BE2C (cell line): ENCODE results near the gene RXRA.

Source experiments
- DNase-seq: peaks from one replicate; pipeline ENCODE4 v3.0.0-alpha.2; 2020
- H3K27me3 ChIP-seq: fragments of 250-450 bp; sonication (Bioruptor Pico); 2 replicates; pipeline ENCODE4 v1.5.1; 2020; ENCODE audit warnings: mild to moderate bottlenecking
- H3K36me3 ChIP-seq: fragments of 250-450 bp; sonication (Bioruptor Pico); 2 replicates; pipeline ENCODE4 v1.5.1; 2020; ENCODE audit warnings: mild to moderate bottlenecking
- H3K4me1 ChIP-seq: fragments of 250-450 bp; sonication (Bioruptor Pico); 2 replicates; pipeline ENCODE4 v1.5.1; 2020
- H3K4me3 ChIP-seq: 2 replicates; pipeline ENCODE4 v1.5.1; 2011; ENCODE audit warnings: low read depth, low read length
- H3K9me3 ChIP-seq: fragments of 250-450 bp; sonication (Bioruptor Pico); 2 replicates; pipeline ENCODE4 v1.5.1; 2020
- CTCF ChIP-seq: IDR thresholded peaks from 2 replicates; pipeline ENCODE4 v1.5.1; 2012; ENCODE audit warnings: mild to moderate bottlenecking, low read depth, low read length

RXRA gene

GRCh38 chr9:134459573-134459972 is 133.3 kb downstream of the RXRA start:
- Histone ChIP-seq H3K4me3 (no peak overlapping the region), H3K4me1 (peaks cover 5% of the 10 kb centered on the region), H3K27me3 (no peaks in the 10 kb centered on the region), H3K36me3 (no peaks in the 10 kb centered on the region), H3K9me3 (no peaks in the 10 kb centered on the region)
- no peak for DNase-seq
- no peak for TF ChIP-seq CTCF

- Histone ChIP-seq H3K36me3 (no peaks in the 10 kb centered on the region), H3K4me3 (no peak overlapping the region), H3K4me1 (peaks cover 5% of the 10 kb centered on the region), H3K27me3 (no peaks in the 10 kb centered on the region), H3K9me3 (no peaks in the 10 kb centered on the region)
- no peak for DNase-seq
- no peak for TF ChIP-seq CTCF
Observed at GRCh38 chr9:134460206-134460605, 134.0 kb downstream of the RXRA start.

GRCh38 chr9:134460896-134461295 is 134.6 kb downstream of the RXRA start:
- Histone ChIP-seq H3K4me3 (no peak overlapping the region), H3K4me1 (peaks cover 5% of the 10 kb centered on the region), H3K36me3 (no peaks in the 10 kb centered on the region), H3K9me3 (no peaks in the 10 kb centered on the region), H3K27me3 (no peaks in the 10 kb centered on the region)
- TF ChIP-seq CTCF = no peak
- no peak for DNase-seq

- Histone ChIP-seq H3K36me3 (no peaks in the 10 kb centered on the region), H3K4me3 (no peak overlapping the region), H3K9me3 (no peaks in the 10 kb centered on the region), H3K27me3 (no peaks in the 10 kb centered on the region), H3K4me1 (peaks cover 4% of the 10 kb centered on the region)
- no peak for TF ChIP-seq CTCF
- no peak for DNase-seq
Observed at GRCh38 chr9:134461426-134461982, 135.2 kb downstream of the RXRA start.

GRCh38 chr9:134462318-134462717 is 136.1 kb downstream of the RXRA start:
- H3K4me3 ChIP-seq = no peak overlapping the region
- no peak for DNase-seq
- H3K9me3 ChIP-seq = no peaks in the 10 kb centered on the region
- no peaks in the 10 kb centered on the region for H3K27me3 ChIP-seq
- H3K36me3 ChIP-seq = no peaks in the 10 kb centered on the region
- no peaks in the 10 kb centered on the region for H3K4me1 ChIP-seq
- no peak for TF ChIP-seq CTCF

- no peak for TF ChIP-seq CTCF
- Histone ChIP-seq H3K4me1 (no peaks in the 10 kb centered on the region), H3K27me3 (no peaks in the 10 kb centered on the region), H3K4me3 (no peak overlapping the region), H3K36me3 (no peaks in the 10 kb centered on the region), H3K9me3 (no peaks in the 10 kb centered on the region)
- DNase-seq = no peak
Observed at GRCh38 chr9:134463280-134463679, 137.0 kb downstream of the RXRA start.
